MCF 10A (cell line): ENCODE data around the gene PCIF1. TPM values are rescaled to one million over a fixed set of nuclear protein-coding genes. Genes with fewer than 3 reads are reported as not detected.
"Not testable (repeated sequence)": the region's sequence is repeated elsewhere in the genome, so short reads cannot be mapped to it uniquely, and the experiment has no call there.

Source experiments
- BruUV-seq: library from RNA; stranded (reverse); fragments of 400-500 nt; replicated peaks from 2 replicates; lab custom pipeline; 2021; lab: Mats Ljungman, UMichigan
- CTCF ChIA-PET: fragments of 300-600 bp; sonication (Branson Sonifier 250); formaldehyde crosslinking; extraction: SDS; loops from one replicate; lab custom pipeline; 2021; ENCODE audit warnings: antibody characterized with exemption, inconsistent platforms; lab: Yijun Ruan, JAX
- POLR2A ChIA-PET: fragments of 300-600, 350-650 bp; sonication (Branson Sonifier 250); formaldehyde crosslinking; extraction: SDS; loops from one replicate; lab custom pipeline; 2020; ENCODE audit warnings: antibody characterized with exemption, inconsistent platforms; lab: Yijun Ruan, JAX
- DNase-seq: peaks from one replicate; pipeline ENCODE4 v3.0.0-alpha.2; 2018; ENCODE audit not compliant: unreplicated experiment
- H3K27ac Mint-ChIP-seq: one replicate; pipeline ENCODE4 v1.8.0; 2022; ENCODE audit warnings: mild to moderate bottlenecking, low read depth, mixed read lengths; ENCODE audit not compliant: unreplicated experiment
- H3K27me3 Mint-ChIP-seq: one replicate; pipeline ENCODE4 v1.8.0; 2022; ENCODE audit warnings: mixed read lengths; ENCODE audit not compliant: insufficient read depth, unreplicated experiment
- H3K36me3 Mint-ChIP-seq: one replicate; pipeline ENCODE4 v1.8.0; 2022; ENCODE audit warnings: mild to moderate bottlenecking, moderate library complexity, mixed read lengths; ENCODE audit not compliant: insufficient read depth, unreplicated experiment
- H3K4me1 Mint-ChIP-seq: one replicate; pipeline ENCODE4 v1.8.0; 2022; ENCODE audit warnings: mixed read lengths; ENCODE audit not compliant: insufficient read depth, unreplicated experiment
- H3K4me3 Mint-ChIP-seq: one replicate; pipeline ENCODE4 v1.8.0; 2022; ENCODE audit warnings: mild to moderate bottlenecking, moderate library complexity, mixed read lengths; ENCODE audit not compliant: unreplicated experiment
- H3K9me3 Mint-ChIP-seq: one replicate; pipeline ENCODE4 v1.8.0; 2022; ENCODE audit warnings: mixed read lengths; ENCODE audit not compliant: unreplicated experiment
- CTCF ChIP-seq: fragments of 200-600 bp; IDR thresholded peaks from one replicate; pipeline ENCODE4 v1.8.0; 2022; ENCODE audit warnings: antibody characterized with exemption, mild to moderate bottlenecking; ENCODE audit not compliant: unreplicated experiment
- intact Hi-C: fragments of 100-400 bp; cut with micrococcal nuclease; formaldehyde crosslinking; loops from 2 replicates; pipeline ENCODE4 v1.14.1; 2022
- total RNA-seq: library from RNA; stranded (reverse); gene quantifications from 2 replicates; pipeline ENCODE4 v1.2.3, GENCODE V29; 2022

PCIF1 gene
- total RNA-seq, 1 experiment from 2014 or later, result 20.5 TPM

- BruUV-seq, result no TSS peak
- Mint-ChIP-seq H3K4me3 (no peak overlapping the region), H3K27me3 (peaks cover 1% of the 10 kb centered on the region), H3K4me1 (peaks cover 5% of the 10 kb centered on the region), H3K9me3 (no peaks in the 10 kb centered on the region), H3K27ac (no peak overlapping the region), H3K36me3 (peaks cover under 1% of the 10 kb centered on the region)
- ChIA-PET CTCF (interaction anchor here (0.6 to 1.4 kb wide), 8 partner anchors 12 to 141 kb away, joined by 3 to 4 read pairs (median 3); partner anchors contain the start of genes CTSA and ZSWIM1), POLR2A (interaction anchor here (0.6 to 1.3 kb wide), 7 partner anchors 10 to 1328 kb away, joined by 3 to 4 read pairs (median 3); no protein-coding TSS in a partner anchor)
- intact Hi-C loops, result no loop called here
- DNase-seq, result no peak
- TF ChIP-seq CTCF, result no peak
These were observed 7.2 kb upstream of the PCIF1 start for GRCh38 chr20:45927071-45927878.

- intact Hi-C loops, result loop anchor here (10.0 kb wide), 1 partner anchor 137 kb away; the partner anchor contains the start of genes DNTTIP1 and WFDC3
- H3K27me3 Mint-ChIP-seq, H3K9me3 Mint-ChIP-seq, H3K27ac Mint-ChIP-seq, DNase-seq, H3K4me3 Mint-ChIP-seq, H3K4me1 Mint-ChIP-seq, BruUV-seq: not testable (repeated sequence)
- H3K36me3 Mint-ChIP-seq, result peaks cover 16% of the 10 kb centered on the region
- ChIA-PET CTCF (interaction anchor here (0.7 to 0.9 kb wide), 2 partner anchors 39 to 40 kb away, joined by 3 to 4 read pairs; no protein-coding TSS in a partner anchor), POLR2A (interaction anchor here (3.9 kb wide), 1 partner anchor 153 kb away, joined by 18 read pairs; no protein-coding TSS in a partner anchor)
These were observed 2.8 kb upstream of the PCIF1 start for GRCh38 chr20:45931680-45932079.

GRCh38 chr20:45933266-45934045, 1.0 kb upstream of the PCIF1 start:
- intact Hi-C loops, result loop anchor here (2.0 to 10.0 kb wide), 4 partner anchors 29 to 139 kb away; partner anchors contain the start of genes ACOT8, DNTTIP1, WFDC3 and ZSWIM3
- POLR2A ChIA-PET, result interaction anchor here (0.6 to 6.6 kb wide), 24 partner anchors 9 to 576 kb away, joined by 3 to 123 read pairs (median 18); partner anchors contain the start of genes ACOT8, CTSA, DNTTIP1 and NEURL2
- CTCF ChIA-PET, result interaction anchor here (0.6 to 2.4 kb wide), 18 partner anchors 9 to 413 kb away, joined by 3 to 10 read pairs (median 4); partner anchors contain the start of genes CTSA, NEURL2 and ZSWIM1
- no peaks in the 10 kb centered on the region for H3K9me3 Mint-ChIP-seq
- peak overlapping the region; percentile 16 for H3K27ac Mint-ChIP-seq
- DNase-seq, result peak; percentile 81
- H3K4me1 Mint-ChIP-seq, result no peaks in the 10 kb centered on the region
- peak overlapping the region; percentile 94 for H3K4me3 Mint-ChIP-seq
- BruUV-seq, result no TSS peak
- H3K27me3 Mint-ChIP-seq, result no peaks in the 10 kb centered on the region
- peaks cover 20% of the 10 kb centered on the region for H3K36me3 Mint-ChIP-seq
- TF ChIP-seq CTCF, result peak; percentile 39

GRCh38 chr20:45934046-45934585, 367 bp upstream of the PCIF1 start:
- no peaks in the 10 kb centered on the region for H3K9me3 Mint-ChIP-seq
- ChIA-PET POLR2A (interaction anchor here (0.6 to 6.6 kb wide), 37 partner anchors 10 to 755 kb away, joined by 3 to 123 read pairs (median 6); partner anchors contain the start of genes ACOT8, CTSA, DNTTIP1 and NEURL2), CTCF (interaction anchor here (0.6 to 2.4 kb wide), 19 partner anchors 10 to 412 kb away, joined by 3 to 10 read pairs (median 4); partner anchors contain the start of genes CTSA and NEURL2)
- TF ChIP-seq CTCF, result no peak
- peaks cover 24% of the 10 kb centered on the region for H3K36me3 Mint-ChIP-seq
- H3K27me3 Mint-ChIP-seq, result no peaks in the 10 kb centered on the region
- DNase-seq, result no peak
- intact Hi-C loops, result loop anchor here (2.0 to 10.0 kb wide), 4 partner anchors 29 to 139 kb away; partner anchors contain the start of genes ACOT8, DNTTIP1, WFDC3 and ZSWIM3
- BruUV-seq, result TSS peak; percentile 76
- H3K27ac Mint-ChIP-seq, result peak overlapping the region; percentile 92
- peak overlapping the region; percentile 94 for H3K4me3 Mint-ChIP-seq
- no peaks in the 10 kb centered on the region for H3K4me1 Mint-ChIP-seq
